NCI-H1694 treated with DMSO at 0.1 percent for 48 hours (cell line): Measurements from ENCODE around the gene GABBR2.
"Not testable (repeated sequence)": the region's sequence is repeated elsewhere in the genome, so short reads cannot be mapped to it uniquely, and the experiment has no call there.

Experiments used
- DNase-seq: peaks from one replicate; lab custom pipeline; 2025; lab: John Stamatoyannopoulos, UW

Gene GABBR2

DNA sequence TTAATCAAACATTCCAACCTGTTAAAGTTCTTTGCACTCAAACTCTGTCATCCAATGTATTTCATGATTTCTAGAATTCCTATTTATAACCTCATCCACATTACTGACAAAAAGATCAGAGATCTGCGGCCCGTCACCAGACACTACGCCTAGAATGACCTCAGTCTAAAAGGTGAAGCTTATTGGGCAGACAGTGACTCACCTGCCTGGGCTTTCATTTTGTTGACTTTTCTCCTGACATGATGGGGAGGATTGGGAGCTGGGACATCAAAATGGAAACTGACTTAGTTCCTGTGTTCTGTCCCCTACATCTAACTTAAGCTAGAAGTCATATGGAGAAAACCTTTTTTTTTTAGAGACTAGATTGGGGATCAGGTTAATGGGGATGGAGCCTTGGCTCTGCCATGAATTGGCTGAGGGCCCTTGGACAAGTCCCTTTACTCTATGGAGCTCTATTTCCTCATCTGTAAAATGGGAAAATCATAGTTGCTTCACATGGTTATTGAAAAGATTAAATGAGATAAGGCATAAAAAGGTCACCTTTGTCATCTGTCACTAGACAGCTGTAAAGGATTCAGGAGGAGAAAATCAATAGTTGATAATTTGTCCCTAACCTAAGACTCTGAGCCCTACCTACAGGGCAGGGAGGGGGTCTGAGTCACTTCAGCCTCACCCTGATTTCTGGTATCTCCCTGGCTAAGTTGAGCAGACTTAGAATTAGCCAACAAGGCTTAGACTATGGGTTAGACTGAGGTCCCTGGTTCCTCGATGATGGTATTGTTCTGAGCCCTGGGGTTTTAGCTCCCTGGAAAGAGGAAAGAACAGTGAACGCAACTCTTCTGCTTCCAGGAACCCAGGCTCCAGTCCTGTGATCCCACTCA is 228.5 kb downstream of the GABBR2 start:
- no peak for DNase-seq

DNA sequence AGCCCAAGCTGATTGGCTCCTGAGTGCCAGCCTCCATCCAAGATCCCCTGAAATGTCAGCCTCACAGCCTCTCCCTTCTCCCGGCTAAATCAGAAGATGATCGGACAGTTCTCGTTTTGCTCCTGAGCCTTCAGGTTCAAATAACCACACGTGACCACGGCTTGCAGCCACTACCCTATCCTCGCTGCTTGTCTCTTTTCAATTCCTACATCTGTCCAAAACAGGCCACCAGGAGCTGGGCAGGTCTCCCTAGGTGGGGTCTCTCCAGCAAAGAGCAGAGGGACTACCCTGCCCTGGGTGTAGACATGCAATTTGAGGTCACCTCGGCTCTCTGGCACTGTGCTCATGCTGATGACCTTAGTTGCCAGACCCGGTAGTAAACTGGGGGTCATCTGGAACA is 229.3 kb downstream of the GABBR2 start:
- no peak for DNase-seq

DNA sequence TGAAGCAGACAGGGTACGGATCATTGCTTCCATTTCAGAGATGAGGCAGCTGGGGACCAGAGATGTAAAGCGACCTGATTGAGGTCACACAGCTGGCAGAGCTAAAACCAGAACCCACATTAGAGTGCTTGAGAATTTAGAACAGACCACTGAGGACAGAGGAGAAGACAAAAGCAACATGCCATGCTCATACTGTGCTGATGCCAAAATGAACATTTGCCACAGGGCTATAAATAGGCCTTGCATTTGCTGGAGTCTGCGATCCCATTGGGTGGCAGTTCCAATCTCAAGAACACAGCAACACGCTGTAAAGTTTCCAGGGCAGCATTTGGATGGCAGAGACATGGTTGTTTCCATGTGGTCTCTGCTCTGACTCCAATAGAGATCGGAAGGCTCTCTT is 230.9 kb downstream of the GABBR2 start:
- no peak for DNase-seq

DNA sequence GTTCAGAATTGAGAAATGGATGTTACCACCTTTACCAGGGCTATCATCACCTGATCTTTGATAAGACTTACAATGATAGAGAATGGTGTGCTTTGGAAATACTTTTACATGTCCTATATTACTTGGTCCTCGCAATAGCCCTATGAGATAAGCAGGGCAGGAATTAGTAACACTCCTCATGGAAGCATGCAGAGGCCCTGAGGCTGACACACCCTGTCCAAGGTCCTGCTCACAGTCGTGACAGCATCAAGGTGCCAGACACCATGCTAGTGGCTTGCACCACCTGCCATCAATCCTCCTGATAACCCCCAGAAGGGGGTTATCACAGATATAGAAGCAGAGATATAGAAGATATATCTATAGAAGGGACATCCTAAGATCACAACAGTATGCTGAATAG is 236.5 kb downstream of the GABBR2 start:
- no peak for DNase-seq

DNA sequence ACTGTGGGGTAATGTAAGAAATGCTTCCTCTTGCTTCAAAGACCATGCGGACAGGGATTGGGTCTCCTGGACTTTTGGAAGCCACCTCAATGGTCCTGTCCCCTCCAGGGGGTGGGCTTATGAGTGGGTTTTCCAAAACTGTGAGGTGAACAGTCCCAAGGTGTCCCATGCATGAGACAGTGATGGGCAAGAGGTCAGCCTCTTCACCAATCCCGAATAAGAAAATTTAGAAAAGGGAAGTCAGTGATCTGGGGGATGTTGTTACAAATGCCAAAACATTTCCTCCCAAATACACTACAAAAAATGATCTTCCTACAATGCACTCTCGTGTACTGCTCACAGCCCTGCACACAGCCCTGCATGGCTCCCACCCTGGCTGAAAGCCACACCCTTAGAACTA is 237.6 kb downstream of the GABBR2 start:
- DNase-seq, result no peak

DNA sequence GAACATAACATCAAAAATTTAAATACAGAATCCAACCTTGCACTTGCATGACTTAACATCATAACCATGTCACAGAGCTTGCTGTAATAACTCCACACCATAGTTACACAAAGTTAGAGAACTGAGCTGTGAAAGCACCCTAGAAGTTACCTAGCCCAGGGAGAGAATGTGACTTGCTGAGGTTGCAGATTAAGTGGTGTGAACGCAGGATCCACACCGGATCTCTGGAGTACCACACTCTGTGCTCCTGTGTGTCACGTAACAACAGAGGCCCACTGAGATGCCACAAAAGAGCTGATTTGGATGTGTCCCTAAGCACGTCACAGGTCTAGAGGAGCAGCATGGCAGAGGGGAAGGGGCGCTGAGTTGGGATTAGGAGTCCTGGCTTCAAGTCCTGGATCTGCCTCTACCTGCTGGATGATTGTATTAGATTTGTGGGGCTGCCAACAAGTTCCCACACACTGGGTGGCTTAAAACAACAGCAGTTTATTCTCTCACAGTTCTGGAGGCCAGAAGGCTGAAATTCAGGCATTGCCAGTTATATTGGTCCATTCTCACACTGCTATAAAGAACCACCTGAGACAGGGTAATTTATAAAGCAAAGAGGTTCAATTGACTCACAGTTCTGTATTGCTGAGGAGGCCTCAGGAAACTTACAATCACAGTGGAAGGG is 240.0 kb downstream of the GABBR2 start:
- no peak for DNase-seq

DNA sequence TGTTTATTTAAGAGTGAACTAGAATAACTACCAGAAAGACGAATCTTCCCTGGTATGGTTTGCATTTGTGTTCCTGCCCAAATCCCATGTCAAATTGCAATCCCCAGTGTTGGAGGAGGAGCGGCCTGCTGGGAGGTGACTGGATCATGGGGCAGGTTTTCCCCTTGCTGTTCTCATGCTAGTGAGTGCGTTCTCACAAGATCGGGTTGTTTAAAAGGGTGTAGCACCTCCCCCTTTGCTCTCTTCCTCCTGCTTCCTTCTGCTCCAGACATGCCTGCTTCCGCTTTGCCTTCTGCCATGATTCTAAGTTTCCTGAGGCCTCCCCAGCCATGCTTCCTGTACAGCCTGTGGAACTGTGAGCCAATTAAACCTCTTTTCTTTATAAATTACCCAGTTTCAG is 242.9 kb downstream of the GABBR2 start:
- DNase-seq, result no peak

DNA sequence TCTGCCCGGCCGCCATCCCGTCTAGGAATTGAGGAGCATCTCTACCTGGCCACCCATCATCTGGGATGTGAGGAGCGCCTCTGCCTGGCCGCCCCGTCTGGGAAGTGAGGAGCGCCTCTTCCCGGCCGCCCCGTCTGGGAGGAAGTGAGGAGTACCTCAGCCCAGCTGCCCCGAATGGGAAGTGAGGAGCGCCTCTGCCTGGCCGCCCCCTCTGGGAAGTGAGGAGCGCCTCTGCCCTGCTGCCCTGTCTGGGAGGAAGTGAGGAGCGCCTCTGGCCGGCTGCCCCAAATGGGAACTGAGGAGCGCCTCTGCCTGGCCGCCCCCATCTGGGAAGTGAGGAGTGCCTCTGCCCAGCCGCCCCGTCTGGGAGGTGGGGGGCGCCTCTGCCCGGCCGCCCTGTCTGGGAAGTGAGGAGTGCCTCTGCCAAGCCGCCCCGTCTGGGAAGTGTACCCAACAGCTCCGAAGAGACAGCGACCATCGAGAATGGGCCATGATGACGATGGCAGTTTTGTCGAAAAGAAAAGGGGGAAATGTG is 244.5 kb downstream of the GABBR2 start:
- DNase-seq, result not testable (repeated sequence)

DNA sequence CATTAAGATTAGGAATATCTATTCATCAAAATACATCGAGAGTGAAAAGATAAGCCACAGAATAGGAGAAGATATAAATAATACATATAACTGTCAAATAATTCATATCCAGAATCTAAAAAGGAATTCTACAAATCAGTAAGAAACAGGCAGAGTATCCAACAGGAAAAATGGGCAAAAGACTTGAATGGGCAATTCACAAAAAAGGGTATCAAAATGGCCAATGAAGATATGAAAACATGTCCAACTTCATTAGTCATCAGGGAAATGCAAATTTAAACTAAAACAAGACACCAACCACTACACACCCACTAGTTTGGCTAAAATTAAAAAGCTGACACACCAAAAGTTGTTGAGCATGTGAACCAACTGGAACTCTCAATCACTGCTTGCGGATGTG is 246.4 kb downstream of the GABBR2 start:
- no peak for DNase-seq

DNA sequence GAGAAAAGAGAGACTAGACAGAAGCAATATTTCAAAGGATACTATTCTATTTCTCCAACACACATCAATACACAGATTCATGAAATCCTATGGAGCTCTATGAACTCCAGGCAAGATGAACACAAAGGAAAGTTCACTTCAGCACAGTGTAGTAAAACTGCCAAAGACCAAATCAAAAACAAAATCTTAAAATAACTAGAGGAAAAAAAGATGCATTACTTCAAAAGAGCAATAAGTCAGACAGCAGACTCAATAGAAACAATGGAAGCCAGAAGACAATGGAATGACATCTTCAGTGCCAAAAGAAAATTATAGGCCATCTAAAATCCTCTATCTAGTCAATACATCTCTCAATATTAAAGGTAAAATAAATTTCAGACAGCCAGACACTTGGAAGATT is 248.0 kb downstream of the GABBR2 start:
- DNase-seq, result no peak

DNA sequence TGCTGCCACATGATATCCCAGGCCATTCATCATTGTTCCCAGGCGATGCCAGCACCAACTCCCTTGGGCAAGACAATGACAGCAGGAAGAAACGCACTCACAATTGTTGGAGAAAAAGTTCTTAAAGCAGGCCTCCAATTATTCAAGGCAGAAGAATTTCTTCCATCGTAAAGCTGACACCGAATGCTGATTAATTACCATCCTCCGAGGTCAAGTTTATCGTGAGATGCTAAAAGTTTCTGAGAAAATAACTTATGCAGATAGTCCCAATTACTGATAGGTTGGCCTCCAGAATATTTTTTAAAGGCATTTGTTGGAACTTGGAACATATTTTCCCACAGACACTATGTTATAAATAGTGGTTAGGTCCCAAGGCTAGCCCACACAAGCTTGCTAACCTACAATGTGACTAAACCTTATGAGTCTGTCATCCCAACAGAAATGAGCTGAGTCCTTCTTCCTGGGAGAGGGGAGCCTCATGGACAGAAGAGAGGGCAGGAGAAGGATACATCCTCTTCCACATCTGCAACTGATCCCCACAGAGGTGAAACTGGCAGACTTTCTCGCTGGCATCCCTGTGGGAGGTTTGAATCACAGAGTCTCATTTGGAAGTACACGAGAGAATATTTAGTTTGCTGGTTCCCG is 250.9 kb downstream of the GABBR2 start:
- DNase-seq, result no peak

DNA sequence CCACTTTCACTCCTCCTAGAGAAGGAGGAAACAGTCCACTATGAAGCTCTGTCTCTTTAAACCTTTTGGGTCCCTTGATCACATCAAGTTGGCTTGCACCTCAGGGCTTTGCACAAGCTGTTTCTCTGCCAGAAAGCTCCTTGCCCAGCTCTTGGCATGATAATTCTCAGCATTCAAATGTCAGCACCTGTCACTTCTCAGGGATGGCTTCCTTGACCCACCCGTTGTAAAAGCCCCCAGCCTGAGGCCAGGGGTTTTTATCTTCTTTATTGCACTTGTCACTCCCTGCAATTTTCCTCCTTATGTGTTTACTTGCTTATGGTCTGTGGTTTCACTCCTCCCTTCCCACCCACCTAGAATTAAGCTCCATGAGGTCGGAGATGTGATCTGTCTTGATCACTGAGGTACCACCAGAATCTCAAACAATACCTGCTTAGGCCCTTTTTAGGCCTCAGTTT is 252.6 kb downstream of the GABBR2 start:
- DNase-seq, result no peak

DNA sequence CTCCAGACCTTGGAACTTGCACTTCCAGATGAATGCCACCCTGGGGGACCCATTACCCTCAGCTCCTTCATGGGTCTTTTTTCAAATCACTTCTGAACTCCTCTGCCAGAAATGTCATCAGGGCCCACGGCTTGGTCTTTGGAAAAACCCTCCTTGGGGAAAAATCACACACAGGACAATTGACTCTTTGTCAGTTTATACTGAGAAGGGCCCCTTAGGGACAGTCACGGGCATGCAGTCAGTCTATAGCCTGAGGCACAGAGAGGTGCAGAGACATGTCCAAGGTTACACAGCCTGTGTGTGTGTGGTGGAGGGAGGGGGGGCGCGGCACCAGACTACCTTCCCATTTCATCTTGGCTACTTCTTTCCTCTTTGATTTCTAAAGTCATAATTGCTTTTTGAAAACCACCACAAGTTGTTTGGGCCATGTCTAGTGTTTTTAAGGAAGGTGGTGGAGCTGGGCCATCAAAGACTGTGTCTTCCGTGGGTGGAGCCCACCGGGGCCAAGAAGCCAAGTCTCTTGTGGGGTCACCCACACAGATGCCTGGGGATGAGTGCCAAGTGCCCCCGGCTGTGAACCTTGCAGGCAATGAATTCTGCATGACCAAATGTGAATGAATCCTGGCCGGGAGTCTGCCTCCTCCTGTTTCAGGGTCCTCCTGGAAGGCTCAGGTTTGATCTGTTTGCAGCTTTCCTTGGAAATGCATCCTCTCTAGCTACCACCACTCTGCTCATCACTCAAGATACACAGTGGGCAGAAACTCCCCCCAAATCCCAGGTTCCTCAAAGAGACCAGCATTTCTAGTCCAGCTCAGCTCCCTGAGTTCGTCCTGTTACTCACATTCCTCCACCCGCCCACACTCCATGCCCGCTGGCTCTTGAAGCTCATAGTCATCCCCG is 253.2 kb downstream of the GABBR2 start:
- DNase-seq, result no peak

DNA sequence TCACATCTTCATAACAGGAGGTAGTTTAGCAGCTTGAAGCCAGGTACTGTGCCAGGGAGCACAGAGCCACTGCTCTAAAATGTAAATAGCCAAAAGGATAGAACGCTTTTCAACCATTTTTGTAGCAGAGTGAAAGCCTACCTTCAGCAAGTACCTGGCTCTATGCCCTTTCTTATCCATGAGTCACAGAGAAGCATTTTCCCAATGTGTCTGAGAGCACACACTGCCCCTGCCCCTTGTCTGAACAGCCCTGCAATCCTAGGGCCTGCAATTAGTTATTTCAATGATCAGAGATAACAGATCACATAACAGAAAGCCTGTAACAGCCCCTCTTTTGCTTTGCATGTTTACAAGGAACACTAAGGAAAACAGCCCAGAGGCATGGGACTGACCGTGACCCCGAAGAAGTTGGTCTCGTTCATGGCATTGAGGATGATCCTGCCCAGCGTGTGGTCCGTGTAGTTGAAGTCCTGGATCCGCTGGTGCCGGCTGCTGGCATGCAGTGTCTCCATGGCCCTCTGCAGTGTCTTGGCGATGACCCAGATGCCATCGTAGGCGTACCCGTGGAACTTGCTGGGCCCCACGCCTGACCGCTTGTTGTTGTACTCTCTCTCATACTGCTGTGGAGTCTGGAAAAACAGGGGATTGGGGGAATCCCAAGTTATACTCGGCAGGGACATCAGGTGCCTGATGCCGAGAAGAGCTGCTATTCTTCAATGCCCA is 255.0 kb downstream of the GABBR2 start:
- no peak for DNase-seq

DNA sequence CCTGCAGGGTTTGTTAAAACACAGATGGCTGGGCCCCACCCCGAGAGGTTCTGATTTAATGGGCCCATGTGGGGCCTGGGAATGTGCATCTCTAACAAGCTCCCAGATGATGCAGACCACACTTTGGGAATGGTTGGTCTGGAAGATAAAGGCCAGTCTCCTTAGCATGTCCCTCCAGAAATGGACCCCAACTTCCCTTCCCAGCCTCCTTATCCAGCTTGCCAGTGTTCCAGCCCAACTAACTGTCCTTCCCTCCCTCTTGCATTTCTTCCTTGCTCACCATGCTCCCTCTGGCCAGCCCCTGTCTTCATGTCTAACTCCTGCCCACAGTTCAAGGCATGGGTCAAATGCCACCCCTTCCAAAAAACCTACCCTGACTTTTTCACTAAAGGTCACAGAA is 257.2 kb downstream of the GABBR2 start:
- no peak for DNase-seq

DNA sequence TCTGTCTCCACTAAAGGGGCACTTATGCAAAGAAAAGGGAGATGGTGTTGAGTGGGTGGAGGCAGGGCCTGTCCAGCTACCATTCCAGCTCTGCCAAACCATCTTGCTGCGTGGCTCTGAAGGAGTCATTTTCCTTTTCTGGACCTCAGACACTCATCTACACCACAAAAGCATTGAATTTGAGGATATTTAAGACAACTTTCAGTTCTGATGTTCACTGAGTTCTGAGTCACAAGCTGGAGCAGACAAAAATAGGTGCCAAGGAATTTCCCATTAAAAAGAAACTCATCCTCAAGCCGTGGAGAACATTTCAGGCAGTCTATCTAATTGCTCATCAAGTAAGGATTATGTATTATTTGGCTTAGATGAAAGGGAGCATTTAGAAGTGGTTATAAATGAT is 258.2 kb downstream of the GABBR2 start:
- DNase-seq, result no peak

DNA sequence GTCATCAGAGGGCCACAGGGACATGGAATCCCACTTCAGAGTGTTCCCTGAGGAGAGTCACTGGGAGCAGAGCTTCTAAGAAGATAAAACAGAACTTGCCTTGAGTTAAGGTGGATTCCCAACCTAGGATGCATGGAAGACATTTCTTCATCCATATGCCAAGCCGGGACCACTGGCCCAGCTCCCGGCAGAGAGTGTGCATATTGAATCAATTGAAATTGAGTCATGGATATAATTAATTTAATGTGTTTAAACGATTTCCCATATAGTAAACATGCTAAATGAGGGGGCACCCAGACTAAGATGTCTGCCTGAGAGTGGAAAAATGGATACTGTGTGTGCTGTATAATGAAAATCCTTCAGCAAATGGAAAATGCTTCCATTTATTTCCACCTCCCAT is 258.9 kb downstream of the GABBR2 start:
- no peak for DNase-seq

DNA sequence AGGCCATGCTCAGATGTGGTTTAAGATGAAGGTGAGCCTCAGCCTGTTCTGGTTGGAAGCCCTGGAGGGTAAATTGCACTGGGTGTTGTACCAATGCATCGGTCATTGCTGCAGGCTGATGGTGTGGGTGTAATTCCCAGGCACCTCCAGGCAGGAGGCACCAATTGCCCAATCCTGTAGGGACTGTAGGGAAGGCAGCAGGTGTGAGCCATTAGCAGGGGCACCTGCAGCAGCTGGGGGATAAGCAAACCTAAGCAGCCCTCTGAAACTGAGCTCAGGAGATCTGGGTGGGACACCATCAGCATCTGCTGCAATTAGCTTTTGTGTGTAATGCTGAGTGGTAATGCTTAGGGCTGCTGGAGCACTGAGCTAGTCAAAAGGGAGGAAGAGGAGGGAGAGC is 263.2 kb downstream of the GABBR2 start:
- DNase-seq, result no peak

DNA sequence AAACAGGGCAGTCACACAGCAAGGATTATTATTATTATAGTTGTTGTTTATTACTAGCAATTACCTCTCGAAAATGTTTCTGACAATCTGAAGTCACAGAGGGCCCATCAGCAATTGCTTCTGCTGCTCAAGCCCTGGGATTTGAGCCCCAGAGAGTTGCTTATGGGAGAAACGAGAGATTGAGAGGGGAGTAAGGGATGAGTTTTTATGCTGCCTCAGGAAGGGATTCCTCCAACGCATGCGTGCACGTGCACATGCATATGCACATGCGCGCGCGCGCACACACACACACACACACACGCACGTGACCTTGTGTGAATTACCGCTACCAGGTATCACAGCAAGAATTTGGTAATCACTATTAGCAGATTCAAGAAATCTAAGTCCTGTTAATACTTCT is 264.1 kb downstream of the GABBR2 start:
- no peak for DNase-seq

DNA sequence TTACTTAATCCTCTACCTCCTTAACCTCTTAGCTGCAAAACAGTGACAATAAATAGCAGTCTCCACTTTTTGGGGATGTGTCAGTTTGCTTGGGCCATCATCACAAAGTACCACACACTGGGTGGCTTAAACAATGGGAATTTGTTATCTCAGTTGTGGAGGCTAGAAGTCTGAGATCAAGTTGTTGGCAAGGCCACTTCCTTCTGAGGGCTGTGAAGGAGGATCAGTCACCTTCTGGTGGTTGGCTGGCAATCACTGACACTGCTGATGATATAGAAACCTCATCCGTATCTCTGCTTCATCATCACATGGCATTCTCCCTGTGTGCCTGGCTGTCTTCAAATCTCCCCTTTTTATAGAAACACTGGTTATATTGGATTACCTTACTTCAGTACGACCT is 266.2 kb downstream of the GABBR2 start:
- no peak for DNase-seq

DNA sequence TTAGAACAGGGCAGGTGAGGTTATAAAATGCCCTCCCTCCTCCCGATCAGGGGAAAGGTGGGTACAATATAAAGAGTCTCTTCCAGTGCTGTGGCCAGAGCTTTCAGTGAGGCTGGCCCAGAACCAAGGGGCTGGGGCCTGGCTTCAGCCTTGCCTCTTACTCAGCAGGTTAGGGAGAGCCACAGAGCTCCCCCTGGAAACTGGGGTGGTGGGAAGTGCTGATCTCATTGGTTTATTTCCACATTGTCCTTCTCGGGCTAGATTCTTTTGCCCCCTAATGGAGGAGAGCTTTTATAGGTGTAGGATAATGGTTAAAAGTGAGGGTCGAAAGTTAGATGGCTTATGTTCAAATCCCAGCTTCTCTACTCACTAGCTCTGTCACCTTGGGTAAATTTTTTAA is 266.6 kb downstream of the GABBR2 start:
- no peak for DNase-seq
